ENCODE measurements around the gene WNT5A.

The WNT5A gene

DNA sequence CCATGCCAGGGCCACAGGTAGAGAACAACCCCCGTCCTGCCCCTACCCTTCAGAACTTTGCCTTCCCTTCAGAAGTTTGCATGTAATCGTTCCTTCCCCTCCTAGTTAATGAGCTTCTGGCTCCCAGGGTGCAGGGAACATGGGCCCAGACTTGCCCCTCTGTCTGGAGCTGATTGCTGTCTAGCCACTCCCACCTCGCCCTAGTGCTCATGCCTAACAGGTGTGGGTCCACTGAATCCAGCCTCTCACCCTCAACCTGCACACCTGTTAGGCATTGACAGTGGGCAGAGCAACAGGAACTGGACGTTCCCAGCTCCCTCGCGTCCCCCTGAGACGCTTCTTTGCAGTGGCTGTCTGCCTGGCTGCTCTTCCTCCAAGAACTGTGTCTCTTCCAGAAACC is 40.3 kb downstream of the WNT5A start:
- DNase-seq (ENCODE audit: low read depth in 2 of 2), result no peak

GRCh38 chr3:55445551-55445950 is 41.6 kb downstream of the WNT5A start:
- no peak for DNase-seq (ENCODE audit: low read depth in 2 of 2)

DNA sequence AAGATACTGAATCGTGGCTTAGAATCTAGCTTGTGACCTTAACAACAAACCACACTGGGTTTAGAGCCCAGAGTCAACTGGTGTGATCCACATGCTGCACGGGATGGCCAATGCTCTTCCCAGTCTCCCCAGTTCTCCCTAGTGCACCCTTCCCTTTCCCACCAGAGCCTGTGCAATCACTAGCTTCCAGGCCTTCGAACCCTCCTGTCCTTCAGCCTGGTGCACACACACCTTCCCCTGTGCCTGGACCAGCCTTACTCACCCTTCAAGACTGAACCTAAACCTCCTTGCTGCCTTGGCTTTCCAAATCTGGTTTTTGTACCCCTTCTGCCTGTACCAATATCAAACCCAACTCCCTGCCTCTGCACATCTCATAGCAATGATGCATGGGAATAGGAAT is 43.8 kb downstream of the WNT5A start:
- DNase-seq (ENCODE audit: low read depth in 2 of 2), result no peak

DNA sequence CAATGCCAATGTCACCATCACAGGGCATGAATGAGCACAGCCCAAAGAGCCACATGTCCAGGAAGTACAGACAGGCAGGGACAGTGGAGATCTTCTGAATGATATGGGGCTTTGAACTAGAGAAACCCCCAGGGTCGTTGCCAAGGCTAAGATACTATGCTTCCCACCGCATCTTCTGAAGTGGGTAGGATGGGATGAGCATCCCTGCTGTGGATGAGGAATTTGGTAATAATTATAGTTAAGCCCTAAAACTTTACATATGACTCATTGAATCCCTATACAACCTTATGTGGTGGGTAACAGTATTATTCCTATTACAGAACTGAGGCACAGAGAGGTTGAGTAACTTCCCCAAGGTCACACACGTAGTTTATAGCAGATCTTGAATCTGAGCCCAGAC is 44.2 kb downstream of the WNT5A start:
- no peak for DNase-seq (ENCODE audit: low read depth in 2 of 2)

DNA sequence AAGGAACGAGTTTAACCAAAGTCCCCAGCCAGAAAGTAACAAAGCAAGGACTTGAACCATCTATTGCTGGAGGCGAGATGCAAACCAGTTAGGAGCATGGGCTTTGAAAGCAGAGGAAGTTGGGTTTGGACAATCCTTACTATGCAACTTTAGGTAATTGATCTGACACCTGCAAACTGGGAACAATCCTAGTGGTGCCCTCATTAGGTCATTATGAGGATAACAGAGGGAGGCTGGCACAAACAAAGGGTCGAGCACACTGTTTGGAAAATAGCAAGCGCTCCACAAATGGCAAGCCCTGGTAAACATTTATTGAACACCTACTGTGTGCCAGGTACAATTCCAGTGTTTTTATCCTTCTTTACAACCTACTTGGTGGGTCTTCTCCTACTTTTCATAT is 45.6 kb downstream of the WNT5A start:
- DNase-seq (ENCODE audit: low read depth in 2 of 2), result no peak

DNA sequence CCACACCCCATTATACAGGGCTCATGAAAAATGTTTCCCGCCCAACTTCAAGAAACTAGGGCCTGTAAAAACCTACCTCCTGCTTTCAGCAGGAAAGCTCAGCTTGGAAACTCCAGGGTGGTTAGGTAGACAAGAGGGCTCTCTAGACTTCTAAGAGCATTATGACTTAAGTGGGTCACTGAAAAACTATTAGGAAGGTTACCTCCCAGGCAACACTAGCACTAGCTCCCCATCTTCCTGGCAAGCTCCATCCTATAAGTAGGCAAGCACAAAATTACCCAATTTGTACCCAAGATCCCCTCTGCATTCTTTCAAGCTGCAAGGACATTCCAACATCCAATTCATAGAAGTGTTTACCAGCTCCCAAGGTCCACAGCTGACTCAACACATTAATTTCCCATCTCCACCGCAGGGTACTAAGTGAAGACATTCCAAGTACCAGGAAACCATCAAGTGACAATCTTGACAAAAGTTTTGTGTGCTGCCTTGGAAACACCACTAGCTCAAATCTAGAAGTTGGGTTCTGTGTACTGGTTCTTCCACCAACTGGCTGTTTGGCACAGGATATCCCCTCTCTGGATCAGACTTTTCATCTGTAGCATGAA is 46.9 kb downstream of the WNT5A start:
- no peak for DNase-seq (ENCODE audit: low read depth in 2 of 2)

DNA sequence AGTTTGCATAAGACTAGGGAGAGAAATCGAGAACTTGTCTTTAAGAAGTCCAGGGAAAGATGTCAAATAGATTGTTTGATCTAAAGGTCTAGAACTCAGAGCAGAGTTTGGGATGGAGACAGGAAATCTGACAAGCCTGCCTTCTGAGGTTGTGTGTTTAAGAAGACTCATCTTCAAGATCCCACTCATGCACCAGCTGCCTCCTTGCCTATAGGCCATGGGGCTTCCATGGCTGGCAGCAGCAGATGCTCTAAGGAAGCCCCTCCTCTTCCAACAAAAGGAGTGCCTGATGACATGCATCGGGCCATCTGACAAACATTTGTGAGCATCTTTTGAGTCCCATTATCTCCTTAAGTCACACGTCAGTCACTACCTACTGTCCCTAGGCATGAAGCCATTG is 47.4 kb downstream of the WNT5A start:
- no peak for DNase-seq (ENCODE audit: low read depth in 2 of 2)

GRCh38 chr3:55436644-55437043 is 50.5 kb downstream of the WNT5A start:
- DNase-seq (ENCODE audit: low read depth in 2 of 2), result no peak

DNA sequence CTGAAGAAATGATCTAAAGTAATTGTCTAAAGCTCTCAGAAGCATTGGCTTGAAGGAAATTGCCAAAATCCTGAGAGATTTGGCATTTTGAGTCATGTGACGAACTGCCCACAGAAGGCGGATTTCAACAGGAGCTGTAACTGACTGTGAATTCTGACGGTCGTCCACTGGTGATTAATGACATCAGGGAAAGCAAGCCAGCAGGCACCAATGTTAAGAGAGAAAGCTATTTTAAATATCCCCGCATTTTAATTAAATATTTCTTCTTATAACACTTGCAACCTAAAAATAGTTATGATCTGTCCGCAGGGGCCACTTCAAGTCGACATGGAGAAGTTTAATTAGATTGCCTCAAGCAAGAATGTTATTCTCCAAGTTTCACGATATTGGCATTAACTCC is 51.6 kb downstream of the WNT5A start:
- DNase-seq (ENCODE audit: low read depth in 2 of 2), result no peak

- no peak for DNase-seq (ENCODE audit: low read depth in 2 of 2)
Observed at GRCh38 chr3:55434789-55435188, 52.3 kb downstream of the WNT5A start.

- DNase-seq (ENCODE audit: low read depth in 2 of 2), result no peak
Observed at GRCh38 chr3:55431041-55431440, 56.1 kb downstream of the WNT5A start.

GRCh38 chr3:55427739-55428138 is 59.4 kb downstream of the WNT5A start:
- no peak for DNase-seq (ENCODE audit: low read depth in 2 of 2)

- no peak for DNase-seq (ENCODE audit: low read depth in 2 of 2)
Observed at GRCh38 chr3:55426486-55426885, 60.6 kb downstream of the WNT5A start.

- DNase-seq (ENCODE audit: low read depth in 2 of 2), result no peak
Observed at GRCh38 chr3:55423782-55424181, 63.3 kb downstream of the WNT5A start.

GRCh38 chr3:55417211-55417610 is 69.9 kb downstream of the WNT5A start:
- no peak for DNase-seq (ENCODE audit: low read depth in 2 of 2)

GRCh38 chr3:55416331-55416821 is 70.7 kb downstream of the WNT5A start:
- no peak for DNase-seq (ENCODE audit: low read depth in 2 of 2)
